Measurements from ENCODE around the gene INSM1. TPM values are rescaled to one million over a fixed set of nuclear protein-coding genes. Genes with fewer than 3 reads are reported as not detected.

Gene INSM1
- total RNA-seq, 1 experiment from 2014 or later = 0.07 TPM

DNA sequence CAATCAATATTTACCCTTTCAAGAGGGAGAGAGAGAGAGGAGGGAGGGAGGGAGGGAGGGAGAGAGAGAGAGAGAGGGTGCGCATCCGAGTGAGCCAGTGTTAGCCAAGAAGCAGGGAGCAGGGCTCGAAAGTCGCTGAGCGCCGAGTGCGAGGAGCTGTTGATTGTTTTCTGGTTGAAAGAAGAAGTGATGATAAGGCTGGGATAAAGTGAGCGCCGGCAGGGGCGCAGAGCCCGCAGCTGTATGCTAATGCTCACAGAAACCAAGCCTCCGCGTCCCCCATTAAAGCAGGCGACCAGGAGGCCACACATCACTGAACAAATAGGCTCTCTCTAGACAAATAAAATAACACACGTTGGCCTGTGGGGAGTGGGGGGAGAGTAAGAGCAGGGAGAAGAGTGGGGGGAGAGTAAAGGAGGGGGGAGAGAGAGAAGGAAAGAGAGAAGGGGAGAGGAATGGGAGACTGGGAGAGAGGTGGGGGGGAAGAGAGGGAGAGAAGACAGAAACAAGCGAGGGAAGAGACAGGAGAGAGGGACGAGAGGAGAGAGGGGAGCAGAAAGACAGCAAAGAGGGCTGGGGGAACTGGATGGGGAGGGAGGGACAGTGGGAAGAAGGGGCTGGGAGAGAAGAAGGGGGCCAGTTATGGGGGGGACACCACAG is 5.0 kb upstream of the INSM1 start:
- BruUV-seq (replicated peaks) = no TSS peak
- peaks cover 19% of the 10 kb centered on the region for H3K27me3 ChIP-seq (ENCODE audit: insufficient read depth, low read length)
- ATAC-seq (no peak), DNase-seq (ENCODE audit: low read depth, low spot score) (no peak)
- no peaks in the 10 kb centered on the region for H3K9me3 ChIP-seq (ENCODE audit: control insufficient read depth in 1 of 2, insufficient read depth in 1 of 2, low read depth in 1 of 2, low read length in 2 of 2)
- intact Hi-C loops (cut with micrococcal nuclease) = no loop called here
- no peak overlapping the region for H3K27ac ChIP-seq (ENCODE audit: low read depth, low read length)
- TF ChIP-seq SRF (IDR thresholded peaks at IDR 0.05; ENCODE audit: low read depth) = no peak
- TF ChIP-seq JUND (IDR thresholded peaks at IDR 0.05) = no peak
- TF ChIP-seq ELF1 (IDR thresholded peaks at IDR 0.05; ENCODE audit: borderline replicate concordance, low read depth) = no peak
- TF ChIP-seq, protein P1, sequence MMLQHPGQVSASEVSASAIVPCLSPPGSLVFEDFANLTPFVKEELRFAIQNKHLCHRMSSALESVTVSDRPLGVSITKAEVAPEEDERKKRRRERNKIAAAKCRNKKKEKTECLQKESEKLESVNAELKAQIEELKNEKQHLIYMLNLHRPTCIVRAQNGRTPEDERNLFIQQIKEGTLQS (IDR thresholded peaks at IDR 0.05) = no peak
- TF ChIP-seq ZFX (IDR thresholded peaks at IDR 0.05) = no peak
- no peak for TF ChIP-seq CBX3 (IDR thresholded peaks at IDR 0.05; ENCODE audit: low read depth)
- TF ChIP-seq EGR1 (IDR thresholded peaks at IDR 0.05; ENCODE audit: low read depth) = no peak
- TF ChIP-seq FOSL1 (IDR thresholded peaks at IDR 0.05; ENCODE audit: low read depth) = no peak
- no peak for TF ChIP-seq YY1 (IDR thresholded peaks at IDR 0.05; ENCODE audit: extremely low read depth, insufficient replicate concordance, low read depth, low read length)
- POLR2A ChIA-PET = no interaction called here
- no peaks in the 10 kb centered on the region for H4K20me1 ChIP-seq (ENCODE audit: insufficient read depth)
- RAD21 ChIA-PET (ENCODE audit: low non-redundant PET in 1 of 2, low total read pairs in 2 of 2, uncharacterized antibody in 2 of 2, unreplicated experiment in 2 of 2) = no interaction called here
- CTCF ChIA-PET = no interaction called here
- H3K4me1 ChIP-seq (ENCODE audit: control insufficient read depth in 1 of 2, insufficient read depth in 2 of 2, low read length in 2 of 2) = no peaks in the 10 kb centered on the region
- no peaks in the 10 kb centered on the region for H3K36me3 ChIP-seq (ENCODE audit: control insufficient read depth in 1 of 2, insufficient read depth in 2 of 2, low read length in 2 of 2)
- H3K9me2 ChIP-seq (ENCODE audit: insufficient read depth) = no peaks in the 10 kb centered on the region
- H3K9ac ChIP-seq (ENCODE audit: low read length) = no peak overlapping the region
- no peak overlapping the region for H2AFZ ChIP-seq (ENCODE audit: low read depth, low read length, poor library complexity, severe bottlenecking)
- H3K4me2 ChIP-seq (ENCODE audit: low read length) = no peak overlapping the region
- H3K79me2 ChIP-seq (ENCODE audit: insufficient read depth, low read length) = no peaks in the 10 kb centered on the region
- H3K4me3 ChIP-seq (replicated peaks in 1 of 2; ENCODE audit: low read depth in 1 of 2, low read length in 2 of 2) = no peak overlapping the region

DNA sequence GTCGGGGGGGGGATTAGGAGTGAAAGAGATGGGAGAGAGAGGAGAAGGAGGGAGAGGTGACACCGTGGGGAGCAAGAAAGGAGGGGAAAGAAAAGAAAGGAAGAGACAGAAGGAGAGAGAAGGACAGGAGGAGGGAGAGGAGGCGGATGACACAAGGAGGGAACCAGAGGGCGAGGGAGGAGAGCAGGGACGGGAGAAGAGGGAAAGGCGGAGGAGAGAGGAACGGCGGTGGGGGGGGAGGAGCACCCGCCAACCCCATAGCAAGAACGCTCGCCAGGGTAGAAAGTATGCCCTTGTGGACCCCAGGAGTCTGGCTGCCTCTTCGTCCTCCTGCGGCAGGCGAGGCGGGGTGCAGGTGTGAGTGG is 4.5 kb upstream of the INSM1 start:
- Histone ChIP-seq H3K4me1 (ENCODE audit: control insufficient read depth in 1 of 2, insufficient read depth in 2 of 2, low read length in 2 of 2) (no peaks in the 10 kb centered on the region), H4K20me1 (ENCODE audit: insufficient read depth) (no peaks in the 10 kb centered on the region), H3K36me3 (ENCODE audit: control insufficient read depth in 1 of 2, insufficient read depth in 2 of 2, low read length in 2 of 2) (no peaks in the 10 kb centered on the region), H3K79me2 (ENCODE audit: insufficient read depth, low read length) (no peaks in the 10 kb centered on the region), H3K27me3 (ENCODE audit: insufficient read depth, low read length) (peaks cover 19% of the 10 kb centered on the region), H3K4me3 (replicated peaks in 1 of 2; ENCODE audit: low read depth in 1 of 2, low read length in 2 of 2) (no peak overlapping the region), H3K4me2 (ENCODE audit: low read length) (no peak overlapping the region), H2AFZ (ENCODE audit: low read depth, low read length, poor library complexity, severe bottlenecking) (no peak overlapping the region), H3K9me2 (ENCODE audit: insufficient read depth) (no peaks in the 10 kb centered on the region), H3K9ac (ENCODE audit: low read length) (no peak overlapping the region), H3K27ac (ENCODE audit: low read depth, low read length) (no peak overlapping the region), H3K9me3 (ENCODE audit: control insufficient read depth in 1 of 2, insufficient read depth in 1 of 2, low read depth in 1 of 2, low read length in 2 of 2) (no peaks in the 10 kb centered on the region)
- DNase-seq (ENCODE audit: low read depth, low spot score) (no peak), ATAC-seq (no peak)
- ChIA-PET CTCF (no interaction called here), RAD21 (ENCODE audit: low non-redundant PET in 1 of 2, low total read pairs in 2 of 2, uncharacterized antibody in 2 of 2, unreplicated experiment in 2 of 2) (no interaction called here), POLR2A (no interaction called here)
- TF ChIP-seq EZH2 (IDR thresholded peaks at IDR 0.05) = no peak
- no peak for TF ChIP-seq ZFX (IDR thresholded peaks at IDR 0.05)
- TF ChIP-seq CBX3 (IDR thresholded peaks at IDR 0.05; ENCODE audit: low read depth) = no peak
- TF ChIP-seq, protein P2, sequence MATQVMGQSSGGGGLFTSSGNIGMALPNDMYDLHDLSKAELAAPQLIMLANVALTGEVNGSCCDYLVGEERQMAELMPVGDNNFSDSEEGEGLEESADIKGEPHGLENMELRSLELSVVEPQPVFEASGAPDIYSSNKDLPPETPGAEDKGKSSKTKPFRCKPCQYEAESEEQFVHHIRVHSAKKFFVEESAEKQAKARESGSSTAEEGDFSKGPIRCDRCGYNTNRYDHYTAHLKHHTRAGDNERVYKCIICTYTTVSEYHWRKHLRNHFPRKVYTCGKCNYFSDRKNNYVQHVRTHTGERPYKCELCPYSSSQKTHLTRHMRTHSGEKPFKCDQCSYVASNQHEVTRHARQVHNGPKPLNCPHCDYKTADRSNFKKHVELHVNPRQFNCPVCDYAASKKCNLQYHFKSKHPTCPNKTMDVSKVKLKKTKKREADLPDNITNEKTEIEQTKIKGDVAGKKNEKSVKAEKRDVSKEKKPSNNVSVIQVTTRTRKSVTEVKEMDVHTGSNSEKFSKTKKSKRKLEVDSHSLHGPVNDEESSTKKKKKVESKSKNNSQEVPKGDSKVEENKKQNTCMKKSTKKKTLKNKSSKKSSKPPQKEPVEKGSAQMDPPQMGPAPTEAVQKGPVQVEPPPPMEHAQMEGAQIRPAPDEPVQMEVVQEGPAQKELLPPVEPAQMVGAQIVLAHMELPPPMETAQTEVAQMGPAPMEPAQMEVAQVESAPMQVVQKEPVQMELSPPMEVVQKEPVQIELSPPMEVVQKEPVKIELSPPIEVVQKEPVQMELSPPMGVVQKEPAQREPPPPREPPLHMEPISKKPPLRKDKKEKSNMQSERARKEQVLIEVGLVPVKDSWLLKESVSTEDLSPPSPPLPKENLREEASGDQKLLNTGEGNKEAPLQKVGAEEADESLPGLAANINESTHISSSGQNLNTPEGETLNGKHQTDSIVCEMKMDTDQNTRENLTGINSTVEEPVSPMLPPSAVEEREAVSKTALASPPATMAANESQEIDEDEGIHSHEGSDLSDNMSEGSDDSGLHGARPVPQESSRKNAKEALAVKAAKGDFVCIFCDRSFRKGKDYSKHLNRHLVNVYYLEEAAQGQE (IDR thresholded peaks at IDR 0.05; ENCODE audit: low read depth) = no peak
- TF ChIP-seq SP1 (IDR thresholded peaks at IDR 0.05; ENCODE audit: low read depth) = no peak
- no peak for TF ChIP-seq FOSL1 (IDR thresholded peaks at IDR 0.05; ENCODE audit: low read depth)
- TF ChIP-seq RAD21 (IDR thresholded peaks at IDR 0.05; ENCODE audit: low read depth) = no peak
- TF ChIP-seq TCF7L2 (IDR thresholded peaks at IDR 0.05; ENCODE audit: borderline replicate concordance, extremely low read depth, insufficient read depth, insufficient read length) = no peak
- TF ChIP-seq, protein P3, sequence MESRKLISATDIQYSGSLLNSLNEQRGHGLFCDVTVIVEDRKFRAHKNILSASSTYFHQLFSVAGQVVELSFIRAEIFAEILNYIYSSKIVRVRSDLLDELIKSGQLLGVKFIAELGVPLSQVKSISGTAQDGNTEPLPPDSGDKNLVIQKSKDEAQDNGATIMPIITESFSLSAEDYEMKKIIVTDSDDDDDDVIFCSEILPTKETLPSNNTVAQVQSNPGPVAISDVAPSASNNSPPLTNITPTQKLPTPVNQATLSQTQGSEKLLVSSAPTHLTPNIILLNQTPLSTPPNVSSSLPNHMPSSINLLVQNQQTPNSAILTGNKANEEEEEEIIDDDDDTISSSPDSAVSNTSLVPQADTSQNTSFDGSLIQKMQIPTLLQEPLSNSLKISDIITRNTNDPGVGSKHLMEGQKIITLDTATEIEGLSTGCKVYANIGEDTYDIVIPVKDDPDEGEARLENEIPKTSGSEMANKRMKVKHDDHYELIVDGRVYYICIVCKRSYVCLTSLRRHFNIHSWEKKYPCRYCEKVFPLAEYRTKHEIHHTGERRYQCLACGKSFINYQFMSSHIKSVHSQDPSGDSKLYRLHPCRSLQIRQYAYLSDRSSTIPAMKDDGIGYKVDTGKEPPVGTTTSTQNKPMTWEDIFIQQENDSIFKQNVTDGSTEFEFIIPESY (IDR thresholded peaks at IDR 0.05; ENCODE audit: extremely low read depth, insufficient replicate concordance, low read length) = no peak
- TF ChIP-seq POLR2A (IDR thresholded peaks at IDR 0.05; ENCODE audit: borderline replicate concordance, extremely low read depth, insufficient read depth, insufficient read length) = no peak
- intact Hi-C loops (cut with micrococcal nuclease) = no loop called here
- BruUV-seq (replicated peaks) = no TSS peak
